Measurements from ENCODE around the gene CAMKMT. TPM values are rescaled to one million over a fixed set of nuclear protein-coding genes. Genes with fewer than 3 reads are reported as not detected.

CAMKMT gene
- total RNA-seq, 2 experiments from 2014 or later = 12.8 to 19.6 TPM

DNA sequence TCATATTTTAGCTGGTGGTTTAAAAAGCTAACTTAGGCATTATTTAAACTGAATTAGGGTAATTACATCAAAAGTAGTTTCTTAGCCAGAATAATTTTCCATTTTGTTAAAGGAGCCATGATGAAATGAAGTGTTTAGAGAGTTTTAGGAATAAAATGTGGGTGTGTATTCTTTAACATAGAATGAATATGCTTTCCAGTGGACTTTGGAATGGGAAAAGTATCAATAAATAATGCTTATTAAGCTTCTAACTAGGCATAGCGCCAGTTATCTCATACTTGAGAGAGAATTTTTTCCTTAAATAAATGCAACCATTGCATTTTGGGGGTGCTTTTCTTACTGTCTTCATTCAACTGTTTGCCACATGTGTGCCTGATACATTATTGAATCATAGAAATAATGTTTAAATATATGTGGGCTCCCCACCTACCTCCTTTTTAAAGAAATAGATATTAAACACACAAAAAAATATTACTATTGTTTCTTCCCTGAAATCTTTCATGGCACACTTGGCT, 90.4 kb downstream of the CAMKMT start:
- no peak for DNase-seq
- H3K27me3 Mint-ChIP-seq (ENCODE audit: low read depth) = no peaks in the 10 kb centered on the region
- H3K9me3 Mint-ChIP-seq = no peaks in the 10 kb centered on the region
- H3K27ac Mint-ChIP-seq = no peak overlapping the region
- no peak overlapping the region for H3K4me3 Mint-ChIP-seq
- intact Hi-C loops (cut with micrococcal nuclease) = no loop called here
- H3K4me1 Mint-ChIP-seq (ENCODE audit: low read depth) = no peaks in the 10 kb centered on the region
- CTCF ChIA-PET = no interaction called here
- H3K36me3 Mint-ChIP-seq (ENCODE audit: low read depth) = no peaks in the 10 kb centered on the region

DNA sequence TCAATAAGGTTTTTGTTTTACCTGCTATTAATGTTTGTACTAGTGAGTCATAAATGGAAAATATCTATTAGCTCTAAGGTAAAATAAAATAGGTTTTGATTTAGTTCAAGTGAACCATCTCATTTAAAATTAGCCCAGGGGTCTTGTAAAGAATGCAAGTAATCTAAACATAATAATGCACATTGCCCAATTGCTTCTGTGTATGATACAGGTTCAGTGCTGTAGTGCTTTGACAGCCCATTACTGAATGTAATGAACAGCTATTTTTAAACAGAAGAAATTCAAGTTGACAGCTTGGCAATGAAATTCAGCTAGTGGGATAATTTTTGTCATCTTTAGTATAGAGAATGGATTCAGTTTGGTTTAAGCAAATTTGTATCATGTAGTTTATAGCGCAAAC, 91.5 kb downstream of the CAMKMT start:
- Mint-ChIP-seq H3K27me3 (ENCODE audit: low read depth) (no peaks in the 10 kb centered on the region), H3K4me3 (no peak overlapping the region), H3K36me3 (ENCODE audit: low read depth) (peaks cover 1% of the 10 kb centered on the region), H3K9me3 (no peaks in the 10 kb centered on the region), H3K27ac (no peak overlapping the region), H3K4me1 (ENCODE audit: low read depth) (no peaks in the 10 kb centered on the region)
- no peak for DNase-seq
- CTCF ChIA-PET = interaction anchor here (0.7 to 1.1 kb wide), 2 partner anchors 25 to 26 kb away, joined by 3 read pairs; no protein-coding TSS in a partner anchor
- intact Hi-C loops (cut with micrococcal nuclease) = no loop called here

DNA sequence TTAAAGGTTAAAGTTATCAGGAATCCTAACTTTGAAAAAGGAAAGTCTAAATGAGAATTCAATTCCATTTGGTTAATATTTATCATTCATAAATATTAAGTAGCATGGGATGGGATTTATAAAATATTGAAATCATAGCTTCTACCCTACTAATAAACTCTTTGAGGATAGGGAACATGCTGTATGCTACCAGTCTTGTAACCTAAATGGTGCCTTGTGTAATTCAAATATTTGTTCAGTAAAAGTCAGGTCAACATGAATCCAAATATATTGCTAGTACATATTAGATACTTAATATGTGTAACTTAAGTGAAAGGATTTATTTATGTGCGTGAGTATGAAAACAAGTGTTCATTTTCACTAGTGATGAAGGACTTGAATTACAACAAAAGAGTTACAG, 94.1 kb downstream of the CAMKMT start:
- Mint-ChIP-seq H3K36me3 (ENCODE audit: low read depth) (peaks cover 7% of the 10 kb centered on the region), H3K27ac (no peak overlapping the region), H3K9me3 (no peaks in the 10 kb centered on the region), H3K27me3 (ENCODE audit: low read depth) (no peaks in the 10 kb centered on the region), H3K4me1 (ENCODE audit: low read depth) (no peaks in the 10 kb centered on the region), H3K4me3 (no peak overlapping the region)
- CTCF ChIA-PET = no interaction called here
- DNase-seq = no peak
- intact Hi-C loops (cut with micrococcal nuclease) = no loop called here

DNA sequence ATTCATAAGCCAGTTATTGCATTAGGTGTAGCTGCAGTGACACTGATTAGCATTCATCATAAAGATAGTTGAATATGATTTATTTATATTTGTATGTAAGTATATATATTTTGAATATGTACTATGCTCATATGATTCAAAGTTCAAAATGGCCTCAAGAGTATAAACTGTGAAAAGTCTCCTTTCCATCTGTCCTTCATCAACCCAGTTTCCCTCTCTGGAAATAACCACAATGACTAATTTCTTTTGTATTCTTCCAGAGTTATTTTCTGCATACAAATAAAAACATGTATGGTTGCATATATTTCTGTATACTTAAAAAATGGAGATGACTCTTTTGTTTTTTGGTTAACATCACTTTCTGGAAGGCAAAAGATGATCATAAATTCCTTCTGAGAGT, 95.2 kb downstream of the CAMKMT start:
- no peak for DNase-seq
- H3K4me1 Mint-ChIP-seq (ENCODE audit: low read depth) = no peaks in the 10 kb centered on the region
- no peaks in the 10 kb centered on the region for H3K27me3 Mint-ChIP-seq (ENCODE audit: low read depth)
- no peak overlapping the region for H3K4me3 Mint-ChIP-seq
- CTCF ChIA-PET = no interaction called here
- peaks cover 8% of the 10 kb centered on the region for H3K36me3 Mint-ChIP-seq (ENCODE audit: low read depth)
- no peak overlapping the region for H3K27ac Mint-ChIP-seq
- intact Hi-C loops (cut with micrococcal nuclease) = no loop called here
- H3K9me3 Mint-ChIP-seq = no peaks in the 10 kb centered on the region

DNA sequence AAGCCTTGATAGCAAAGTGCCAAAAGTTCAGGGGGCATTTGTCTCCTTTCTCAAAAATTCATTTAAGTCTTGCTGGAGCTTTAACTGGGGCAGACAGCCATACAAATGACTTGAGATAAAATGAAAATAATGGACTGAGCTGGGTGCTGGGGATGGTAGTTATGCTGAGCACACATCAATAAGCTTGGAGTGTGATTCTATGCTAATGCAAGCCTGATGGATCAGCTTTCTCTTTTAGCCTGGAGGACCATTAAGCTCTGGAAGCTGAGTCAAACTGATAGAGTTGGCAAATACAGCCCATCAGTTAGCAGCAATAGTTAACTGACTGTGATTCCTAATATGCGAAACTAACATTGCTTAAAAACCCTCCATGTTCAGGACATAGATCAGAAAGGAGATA, 98.0 kb downstream of the CAMKMT start:
- Mint-ChIP-seq H3K4me3 (no peak overlapping the region), H3K9me3 (peaks cover 14% of the 10 kb centered on the region), H3K27ac (no peak overlapping the region), H3K27me3 (ENCODE audit: low read depth) (no peaks in the 10 kb centered on the region), H3K36me3 (ENCODE audit: low read depth) (peaks cover 15% of the 10 kb centered on the region), H3K4me1 (ENCODE audit: low read depth) (no peaks in the 10 kb centered on the region)
- intact Hi-C loops (cut with micrococcal nuclease) = no loop called here
- CTCF ChIA-PET = interaction anchor here (0.7 to 3.3 kb wide), 2 partner anchors 20 to 497 kb away, joined by 6 to 10 read pairs; no protein-coding TSS in a partner anchor
- DNase-seq = no peak

DNA sequence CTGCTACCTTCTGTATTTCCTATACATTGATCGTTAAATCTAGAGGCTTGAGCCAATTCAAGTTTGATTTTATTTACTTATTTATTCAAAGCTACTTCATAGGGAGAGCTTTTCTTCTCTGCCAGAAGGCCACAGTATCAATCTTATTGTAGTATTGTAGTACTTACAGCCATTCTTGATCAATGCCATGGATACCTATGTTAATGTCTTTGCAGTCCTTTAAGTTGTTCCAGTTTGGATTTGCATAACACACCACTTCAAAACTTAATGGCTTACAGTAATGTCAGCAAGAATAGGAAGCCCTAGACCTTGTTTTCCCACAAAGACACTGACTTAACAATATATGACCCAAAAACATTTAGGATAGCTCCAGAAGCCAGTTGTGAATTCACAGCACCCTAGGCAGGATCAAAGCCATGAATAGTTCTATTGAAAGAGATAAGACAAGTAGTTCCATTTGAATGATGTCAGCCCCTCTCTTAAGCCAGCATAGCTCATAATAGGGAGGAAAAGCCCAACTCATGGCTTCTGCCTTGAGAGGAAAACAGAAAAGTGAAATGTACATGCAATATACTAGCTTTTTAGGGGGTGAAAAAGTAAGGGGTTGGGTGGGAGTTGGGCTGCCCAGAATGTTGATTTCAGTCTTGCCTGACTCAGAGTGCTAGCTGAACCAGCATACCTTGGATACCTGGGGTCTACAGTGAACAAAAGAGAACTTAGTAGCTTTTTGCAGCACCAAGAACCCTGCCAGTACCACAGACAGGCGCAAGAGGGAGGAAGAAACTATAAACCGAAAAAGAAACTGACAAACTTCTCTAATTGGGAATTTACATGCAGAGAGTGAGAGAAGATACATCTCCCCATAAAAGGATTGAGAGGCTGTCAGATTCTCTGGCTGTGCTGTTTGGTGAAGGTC, 101.4 kb downstream of the CAMKMT start:
- no peak for DNase-seq
- Mint-ChIP-seq H3K27me3 (ENCODE audit: low read depth) (no peaks in the 10 kb centered on the region), H3K36me3 (ENCODE audit: low read depth) (peaks cover 14% of the 10 kb centered on the region), H3K9me3 (peaks cover 18% of the 10 kb centered on the region), H3K27ac (no peak overlapping the region), H3K4me1 (ENCODE audit: low read depth) (no peaks in the 10 kb centered on the region), H3K4me3 (no peak overlapping the region)
- intact Hi-C loops (cut with micrococcal nuclease) = no loop called here
- CTCF ChIA-PET = interaction anchor here (0.6 to 2.0 kb wide), 2 partner anchors 16 to 209 kb away, joined by 5 to 10 read pairs; no protein-coding TSS in a partner anchor

DNA sequence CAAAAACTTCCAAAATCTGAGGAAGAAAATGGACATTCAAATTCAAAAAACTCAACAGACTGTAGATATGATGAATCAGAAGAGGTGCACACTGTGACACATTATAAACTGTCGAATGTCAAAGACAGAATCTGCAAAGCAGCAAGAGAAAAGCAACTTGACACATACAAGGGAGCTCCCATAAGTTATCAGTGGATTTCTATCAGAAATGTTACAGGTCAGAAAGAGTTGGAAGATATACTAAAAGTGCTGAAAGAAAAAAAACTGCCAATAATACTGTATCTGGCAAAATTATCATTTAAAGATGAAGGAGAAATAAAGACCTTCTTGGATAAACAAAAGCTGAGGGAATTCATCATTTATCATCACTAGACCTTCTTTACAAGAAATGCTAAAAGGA, 102.7 kb downstream of the CAMKMT start:
- no peak for DNase-seq
- no peak overlapping the region for H3K4me3 Mint-ChIP-seq
- no peak overlapping the region for H3K27ac Mint-ChIP-seq
- no peaks in the 10 kb centered on the region for H3K4me1 Mint-ChIP-seq (ENCODE audit: low read depth)
- H3K9me3 Mint-ChIP-seq = peaks cover 18% of the 10 kb centered on the region
- no peaks in the 10 kb centered on the region for H3K27me3 Mint-ChIP-seq (ENCODE audit: low read depth)
- peaks cover 11% of the 10 kb centered on the region for H3K36me3 Mint-ChIP-seq (ENCODE audit: low read depth)
- intact Hi-C loops (cut with micrococcal nuclease) = no loop called here
- CTCF ChIA-PET = interaction anchor here (1.2 to 2.0 kb wide), 2 partner anchors 15 kb away, joined by 7 to 10 read pairs; no protein-coding TSS in a partner anchor

DNA sequence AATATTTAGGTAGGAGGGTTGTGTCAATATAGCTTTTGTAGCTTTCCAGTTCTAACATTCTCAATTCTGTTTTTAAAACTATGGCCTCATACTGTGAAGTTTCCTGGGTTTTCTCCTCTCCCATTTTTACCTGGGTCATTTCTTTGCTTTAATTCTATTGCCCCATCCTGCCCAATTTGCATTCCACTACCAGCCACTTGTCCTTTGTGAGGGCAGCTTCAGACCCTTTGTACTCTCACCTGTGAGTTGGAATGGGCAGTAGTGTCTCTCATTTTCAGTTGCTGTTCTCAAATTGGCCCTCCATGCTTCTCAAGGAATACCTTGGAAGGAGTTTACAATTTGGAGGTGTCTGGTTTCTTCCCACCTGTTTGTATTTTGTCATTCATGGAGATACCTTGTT, 108.4 kb downstream of the CAMKMT start:
- Mint-ChIP-seq H3K9me3 (peaks cover 3% of the 10 kb centered on the region), H3K27me3 (ENCODE audit: low read depth) (no peaks in the 10 kb centered on the region), H3K27ac (no peak overlapping the region), H3K4me3 (no peak overlapping the region), H3K36me3 (ENCODE audit: low read depth) (no peaks in the 10 kb centered on the region), H3K4me1 (ENCODE audit: low read depth) (no peaks in the 10 kb centered on the region)
- intact Hi-C loops (cut with micrococcal nuclease) = loop anchor here (10.0 kb wide), 1 partner anchor 1025 kb away; no protein-coding TSS in a partner anchor
- no peak for DNase-seq
- CTCF ChIA-PET = interaction anchor here (2.1 kb wide), 1 partner anchor 9 kb away, joined by 13 read pairs; no protein-coding TSS in a partner anchor

DNA sequence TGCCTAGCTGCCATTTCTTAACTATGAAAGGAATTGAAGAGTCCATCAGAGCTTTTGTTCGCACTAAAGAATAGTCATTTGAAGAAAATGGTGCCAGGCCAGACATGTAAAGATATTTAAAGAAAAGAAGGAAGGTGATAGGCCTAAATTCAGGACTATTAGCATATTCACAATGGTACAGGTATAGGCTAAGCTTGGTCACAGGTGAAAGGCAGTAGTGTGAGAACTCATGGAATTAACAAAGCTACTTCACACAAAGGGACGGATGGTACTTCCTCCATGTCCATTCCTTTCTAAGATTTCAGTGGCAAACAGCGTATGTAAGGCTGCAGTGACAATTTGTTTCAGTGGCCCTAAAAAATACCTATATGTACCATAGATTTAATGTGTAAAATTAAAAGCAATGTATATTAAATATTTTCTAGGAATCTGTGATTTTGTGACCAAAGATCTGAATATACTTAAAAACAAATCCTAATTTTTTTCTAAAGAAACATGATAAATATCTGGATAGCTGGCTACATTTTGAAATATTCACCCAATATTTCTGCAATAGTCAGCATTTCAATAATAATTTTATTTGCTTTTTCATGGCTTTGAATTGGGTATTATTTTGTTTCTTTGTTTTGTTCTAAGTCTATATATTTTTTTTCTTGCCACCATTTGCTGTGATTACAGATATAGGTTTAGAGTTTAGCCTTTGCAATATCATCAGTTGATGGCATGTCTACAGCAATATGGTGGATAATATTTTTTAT, 116.1 kb downstream of the CAMKMT start:
- H3K4me1 Mint-ChIP-seq (ENCODE audit: low read depth) = peaks cover 7% of the 10 kb centered on the region
- no peak overlapping the region for H3K4me3 Mint-ChIP-seq
- CTCF ChIA-PET = interaction anchor here (0.6 to 2.1 kb wide), 6 partner anchors 22 to 434 kb away, joined by 3 to 10 read pairs (median 4); no protein-coding TSS in a partner anchor
- intact Hi-C loops (cut with micrococcal nuclease) = loop anchor here (2.0 to 10.0 kb wide), 3 partner anchors 139 to 1017 kb away; no protein-coding TSS in a partner anchor
- no peaks in the 10 kb centered on the region for H3K27me3 Mint-ChIP-seq (ENCODE audit: low read depth)
- no peaks in the 10 kb centered on the region for H3K9me3 Mint-ChIP-seq
- H3K36me3 Mint-ChIP-seq (ENCODE audit: low read depth) = no peaks in the 10 kb centered on the region
- H3K27ac Mint-ChIP-seq = no peak overlapping the region
- no peak for DNase-seq

DNA sequence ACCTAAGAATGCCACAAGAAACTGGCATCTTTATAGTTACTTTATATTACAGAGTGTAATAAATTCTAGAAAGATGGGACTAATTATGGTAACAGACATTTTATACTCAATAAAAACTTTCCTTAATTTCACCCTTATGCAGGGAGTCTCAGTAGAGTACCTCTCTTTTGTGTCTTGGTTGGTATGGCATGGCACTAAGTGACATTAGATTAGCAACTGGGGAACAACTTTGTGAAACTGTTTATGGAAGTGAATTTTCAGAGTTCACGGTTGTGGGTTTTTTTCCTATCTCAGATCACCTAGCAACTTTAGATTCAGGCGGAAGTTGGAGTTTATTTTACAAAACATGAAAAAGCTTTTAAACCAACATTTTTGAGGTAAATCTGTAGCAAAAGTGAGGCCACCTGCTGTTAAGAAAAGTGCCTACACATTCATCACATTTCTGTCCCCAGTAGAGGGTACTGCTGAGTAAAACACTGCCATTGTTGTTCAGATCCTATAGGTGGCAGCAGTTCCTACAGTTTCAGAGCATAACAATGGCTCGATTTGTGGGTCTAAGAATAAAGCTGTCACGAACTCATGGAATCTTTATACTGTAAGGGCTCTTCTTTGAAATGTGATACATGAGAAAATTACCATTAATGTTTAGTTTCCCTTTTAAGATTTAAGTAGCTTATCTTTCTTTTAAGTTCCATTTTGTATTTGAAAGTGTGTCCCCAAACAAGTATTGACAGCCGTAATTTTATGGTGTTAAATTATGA, 117.6 kb downstream of the CAMKMT start:
- H3K36me3 Mint-ChIP-seq (ENCODE audit: low read depth) = no peaks in the 10 kb centered on the region
- H3K4me3 Mint-ChIP-seq = no peak overlapping the region
- H3K9me3 Mint-ChIP-seq = no peaks in the 10 kb centered on the region
- H3K4me1 Mint-ChIP-seq (ENCODE audit: low read depth) = peaks cover 7% of the 10 kb centered on the region
- intact Hi-C loops (cut with micrococcal nuclease) = loop anchor here (1.0 to 10.0 kb wide), 10 partner anchors 87 to 1015 kb away; no protein-coding TSS in a partner anchor
- CTCF ChIA-PET = interaction anchor here (0.6 to 3.4 kb wide), 75 partner anchors 8 to 542 kb away, joined by 3 to 42 read pairs (median 4); partner anchors contain the start of genes CAMKMT and PREPL
- no peaks in the 10 kb centered on the region for H3K27me3 Mint-ChIP-seq (ENCODE audit: low read depth)
- DNase-seq = peak; percentile 56
- H3K27ac Mint-ChIP-seq = no peak overlapping the region

DNA sequence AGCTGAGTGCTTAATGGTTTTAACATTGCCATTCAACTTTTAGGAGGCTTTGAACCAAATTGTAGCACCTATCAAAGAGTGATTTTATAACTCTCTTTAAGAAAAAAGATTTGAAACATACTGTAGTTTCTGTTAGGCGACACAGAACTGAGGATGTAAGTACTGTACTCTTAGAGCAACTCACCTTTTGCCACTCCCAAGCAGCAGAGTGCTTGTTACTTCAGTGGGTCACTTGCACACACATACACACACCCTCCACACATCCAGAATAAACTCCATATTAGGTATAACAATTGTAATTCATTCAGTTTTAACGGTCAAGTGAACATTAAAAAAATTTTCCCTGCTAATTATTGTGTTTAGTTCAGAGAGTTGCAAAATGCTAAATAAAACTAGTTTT, 118.3 kb downstream of the CAMKMT start:
- intact Hi-C loops (cut with micrococcal nuclease) = no loop called here
- Mint-ChIP-seq H3K27ac (no peak overlapping the region), H3K9me3 (no peaks in the 10 kb centered on the region), H3K4me3 (no peak overlapping the region), H3K36me3 (ENCODE audit: low read depth) (no peaks in the 10 kb centered on the region), H3K4me1 (ENCODE audit: low read depth) (peaks cover 7% of the 10 kb centered on the region), H3K27me3 (ENCODE audit: low read depth) (no peaks in the 10 kb centered on the region)
- no peak for DNase-seq
- CTCF ChIA-PET = interaction anchor here (0.6 to 3.4 kb wide), 74 partner anchors 9 to 543 kb away, joined by 3 to 42 read pairs (median 4); partner anchors contain the start of genes CAMKMT and PREPL

Measured in activated naive CD4-positive, alpha-beta T cell treated with anti-CD3 and anti-CD28 coated beads for 36 hours (primary cell).